ENCODE results near the gene MCF2L2.
"Not testable (repeated sequence)": the region's sequence is repeated elsewhere in the genome, so short reads cannot be mapped to it uniquely, and the experiment has no call there.

MCF2L2 gene

DNA sequence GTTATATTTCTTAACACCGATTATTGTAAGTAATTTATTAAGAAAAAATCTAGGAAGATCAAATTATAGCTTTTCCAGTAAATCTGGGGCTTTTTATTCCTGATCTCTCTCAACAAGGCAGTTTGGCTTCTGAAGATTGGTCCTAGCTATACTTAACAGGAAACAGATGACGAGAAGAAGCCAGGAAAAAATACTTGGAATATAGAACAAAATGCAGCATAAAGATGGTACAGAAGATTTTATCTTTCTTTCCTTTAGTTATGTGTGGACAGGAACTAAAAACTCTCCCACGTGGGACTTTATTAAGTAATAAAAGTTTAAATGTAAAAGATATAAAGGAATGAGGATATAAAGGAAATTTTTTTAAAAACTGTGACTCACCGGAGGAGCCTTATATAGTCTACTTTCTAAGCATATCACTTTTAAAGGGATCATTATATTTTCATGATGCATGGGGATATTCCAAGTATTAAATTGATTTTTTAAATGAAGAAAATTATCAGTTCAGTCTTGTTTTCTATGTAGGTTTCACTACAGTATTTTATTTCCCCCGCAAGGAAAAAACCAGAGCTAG lies 167.2 kb downstream of the MCF2L2 start:
- no peak for DNase-seq

DNA sequence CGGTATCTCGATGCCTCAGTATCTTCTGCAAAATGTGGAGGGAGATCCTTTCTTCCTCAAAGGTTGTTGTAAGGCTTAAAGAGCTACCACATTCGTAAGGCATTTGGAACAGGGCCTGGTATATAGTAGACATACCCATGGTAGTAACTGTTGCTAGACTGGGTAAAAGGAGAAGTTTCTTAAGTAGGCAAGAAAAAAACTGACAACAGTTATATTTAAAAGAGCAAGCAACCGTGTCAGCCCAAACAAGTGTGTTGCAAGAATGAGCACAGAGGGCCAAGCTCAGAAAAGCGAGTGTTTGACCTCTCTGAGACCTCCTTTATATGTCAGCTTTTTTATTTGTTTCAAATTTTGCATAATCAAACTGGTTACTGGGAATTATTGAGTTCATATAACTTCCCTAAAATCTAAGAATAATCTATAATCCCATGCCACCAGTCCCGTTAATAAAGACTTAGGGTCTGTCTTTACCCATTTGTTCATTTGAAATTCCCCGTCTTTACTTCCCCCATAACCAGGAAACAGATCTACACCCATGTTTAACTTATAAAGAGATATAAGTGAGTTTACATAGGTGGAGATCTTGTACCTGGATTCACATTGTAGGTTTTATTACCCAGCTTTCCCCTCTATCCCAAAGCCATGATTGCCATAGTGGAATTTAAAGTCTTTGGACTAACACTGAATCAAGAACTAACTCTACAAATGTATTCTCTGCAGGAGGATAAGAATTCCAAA lies 168.1 kb downstream of the MCF2L2 start:
- DNase-seq = no peak

DNA sequence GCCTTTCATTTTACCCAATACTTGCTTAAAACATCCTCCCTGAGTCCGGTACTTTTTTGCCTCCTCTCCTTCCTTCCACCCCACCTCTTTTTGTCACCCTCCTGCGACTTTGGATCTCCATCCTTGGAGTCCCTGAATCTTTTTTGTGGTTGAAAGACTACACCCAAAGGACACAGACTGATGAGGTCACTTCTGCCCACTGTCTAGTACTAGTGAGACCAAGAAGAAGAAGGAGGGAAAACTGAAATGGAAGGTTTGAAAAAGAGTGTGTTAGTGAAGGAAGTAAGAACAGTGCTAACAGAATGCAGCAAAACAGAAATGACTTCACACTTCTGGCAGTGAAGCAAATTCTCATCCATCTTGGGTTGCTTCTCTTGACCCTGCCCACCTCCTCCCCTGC lies 168.8 kb downstream of the MCF2L2 start:
- DNase-seq = no peak

DNA sequence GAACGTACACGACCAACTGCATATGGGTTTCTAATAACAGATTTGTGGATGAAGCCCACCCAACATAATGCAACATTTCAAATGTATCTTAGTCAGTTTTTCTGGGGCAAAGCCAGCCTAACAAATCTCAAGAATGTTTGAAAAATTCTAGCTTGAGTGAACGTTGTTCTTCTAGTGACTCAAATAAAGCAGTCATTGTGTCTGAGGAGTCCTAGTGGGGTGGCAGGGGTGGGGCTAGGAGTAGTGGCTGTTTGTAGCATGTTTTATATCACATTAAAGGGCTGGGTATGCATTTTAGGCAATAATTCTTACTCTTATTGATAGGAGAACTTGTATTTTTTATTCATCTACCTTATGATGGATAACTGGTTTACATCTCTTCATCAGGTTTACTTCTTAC lies 169.3 kb downstream of the MCF2L2 start:
- DNase-seq = no peak

DNA sequence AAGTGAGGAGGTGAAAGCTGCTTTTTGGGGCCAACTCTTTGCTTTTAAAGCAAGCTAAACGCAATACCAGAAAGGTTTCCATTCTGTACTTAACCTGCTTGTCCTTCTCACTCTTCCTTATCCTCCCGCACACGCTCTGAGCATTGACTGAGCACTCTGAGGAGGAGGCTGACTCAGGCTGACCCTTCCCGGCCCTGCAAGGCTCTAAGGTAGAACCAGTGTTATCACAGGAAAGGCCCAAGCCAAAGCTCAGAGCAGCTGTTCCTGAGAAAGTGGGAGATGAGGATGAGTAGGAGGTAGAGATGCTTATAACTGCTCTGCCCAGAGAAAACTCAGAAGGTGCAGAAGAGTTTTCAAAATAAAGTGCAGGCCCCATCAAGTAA lies 173.1 kb downstream of the MCF2L2 start:
- no peak for DNase-seq

DNA sequence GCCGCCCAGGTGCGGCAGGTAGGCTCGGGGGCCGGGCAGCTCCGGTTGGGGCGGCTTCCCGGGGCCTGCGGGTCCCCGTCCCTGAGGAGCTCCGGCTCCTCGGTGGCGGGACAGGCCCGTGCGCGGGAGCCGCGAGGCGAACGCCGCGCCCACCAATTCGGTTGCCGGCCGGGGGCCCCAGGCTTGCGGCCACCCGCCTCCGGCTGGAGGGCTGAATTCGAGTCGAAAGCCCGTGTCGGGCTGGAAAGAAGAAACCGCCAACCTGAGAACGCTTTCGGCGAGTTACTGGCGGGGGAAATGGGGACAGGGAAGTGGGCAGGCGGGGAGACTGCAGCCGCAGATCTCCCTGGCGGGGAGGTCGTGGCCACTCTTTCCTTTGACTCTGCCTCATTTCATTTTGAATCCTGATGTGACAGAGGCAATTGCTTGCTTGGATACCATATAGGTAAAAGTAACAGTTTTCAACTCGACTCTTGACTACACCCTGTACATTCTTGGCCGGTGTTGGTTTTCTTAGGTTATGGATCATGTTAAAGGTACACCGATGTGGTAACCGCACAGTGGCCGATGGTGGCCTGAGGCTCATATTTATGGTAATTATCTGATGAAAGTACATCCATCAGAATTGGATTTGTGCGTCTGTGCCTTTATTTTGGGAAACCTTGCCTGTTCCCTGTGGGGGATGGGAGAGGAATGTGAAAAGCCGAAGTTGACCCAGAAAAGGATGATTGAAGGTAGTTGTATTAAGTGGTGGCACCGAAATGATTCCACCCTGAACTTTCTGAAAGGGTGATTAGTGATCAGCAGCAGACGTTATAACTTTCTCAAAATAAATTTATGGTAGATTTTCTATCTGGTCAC lies 173.7 kb downstream of the MCF2L2 start:
- no peak for DNase-seq

DNA sequence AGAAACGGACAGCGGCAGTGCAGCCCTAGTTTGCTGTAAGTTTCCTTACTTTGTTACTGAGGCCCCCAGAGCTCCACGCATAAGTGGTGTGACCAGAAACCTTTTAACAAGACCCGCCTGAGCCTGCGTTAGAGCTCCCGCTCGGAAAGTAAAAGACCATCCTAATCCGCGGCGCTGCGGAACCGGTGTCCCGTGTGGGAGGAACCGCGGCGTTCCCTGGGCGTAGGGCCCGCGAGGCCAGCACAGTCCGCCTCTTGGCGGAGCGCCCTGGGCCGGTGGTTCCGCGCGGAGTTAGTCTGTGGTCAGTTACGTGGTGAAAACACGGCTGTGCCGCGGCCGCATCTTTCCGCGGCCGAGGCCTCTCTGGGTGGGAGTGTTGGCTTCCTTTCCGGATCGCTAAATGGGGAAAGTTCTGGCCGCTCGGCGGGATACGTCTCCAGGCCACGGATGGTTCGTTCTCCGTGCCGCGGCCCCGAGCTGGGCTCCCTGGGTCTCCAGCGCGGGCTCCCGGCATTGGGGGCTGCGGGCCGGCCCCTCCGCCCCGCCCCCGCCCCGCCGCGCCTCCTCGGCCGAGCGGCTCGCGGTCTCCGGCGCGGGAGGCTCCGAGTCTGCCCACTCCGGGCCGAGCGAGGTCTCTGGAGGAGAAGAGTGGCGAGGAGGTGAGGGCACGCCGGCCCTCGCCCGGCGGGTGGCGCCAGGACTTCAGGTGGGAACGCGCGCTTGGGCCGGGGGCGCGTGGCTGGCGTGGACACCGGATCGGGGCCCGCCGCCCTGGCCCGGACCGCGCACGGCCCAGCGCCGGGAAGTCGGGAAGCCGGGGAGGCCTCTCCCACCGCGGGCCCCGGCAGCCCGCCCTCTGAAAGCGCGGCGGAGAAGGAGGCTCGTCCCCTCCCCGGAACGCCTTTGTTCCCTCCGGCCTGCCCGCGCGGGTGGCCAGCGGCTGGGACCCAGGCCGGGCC lies 174.6 kb downstream of the MCF2L2 start:
- DNase-seq = no peak

DNA sequence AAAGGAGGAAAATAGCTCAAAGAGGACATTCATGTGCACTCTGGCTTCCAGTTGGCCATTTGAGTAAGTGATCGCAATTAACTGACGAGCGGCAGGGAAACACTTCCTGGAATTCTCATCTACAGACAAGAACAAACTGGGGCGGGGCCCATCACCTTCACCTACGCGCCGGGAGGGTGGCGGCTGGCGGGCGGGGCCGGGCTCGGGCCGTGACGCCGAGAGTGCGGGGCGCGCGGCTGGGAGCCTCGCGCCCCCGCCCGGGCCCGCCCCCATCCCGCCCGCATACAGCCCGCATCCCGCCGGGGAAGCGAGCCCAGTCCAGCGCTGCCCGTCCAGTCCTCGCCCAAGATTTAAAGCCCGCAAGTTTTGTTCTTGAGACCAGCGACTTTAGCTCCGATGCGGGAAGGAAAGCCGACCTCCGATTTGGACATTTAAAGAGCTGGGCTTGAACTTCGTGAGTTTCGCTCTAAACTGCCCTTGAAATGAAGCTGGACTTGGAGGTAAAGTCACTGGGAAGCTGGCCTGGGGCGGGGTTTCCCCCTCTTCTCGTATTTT lies 175.4 kb downstream of the MCF2L2 start, which contains the start of gene B3GNT5:
Gene B3GNT5 (plus strand): TSS at position 281 of the 555 bp plus-strand sequence. CDS start 16,546 bp downstream, outside the sequence.
- DNase-seq = no peak

DNA sequence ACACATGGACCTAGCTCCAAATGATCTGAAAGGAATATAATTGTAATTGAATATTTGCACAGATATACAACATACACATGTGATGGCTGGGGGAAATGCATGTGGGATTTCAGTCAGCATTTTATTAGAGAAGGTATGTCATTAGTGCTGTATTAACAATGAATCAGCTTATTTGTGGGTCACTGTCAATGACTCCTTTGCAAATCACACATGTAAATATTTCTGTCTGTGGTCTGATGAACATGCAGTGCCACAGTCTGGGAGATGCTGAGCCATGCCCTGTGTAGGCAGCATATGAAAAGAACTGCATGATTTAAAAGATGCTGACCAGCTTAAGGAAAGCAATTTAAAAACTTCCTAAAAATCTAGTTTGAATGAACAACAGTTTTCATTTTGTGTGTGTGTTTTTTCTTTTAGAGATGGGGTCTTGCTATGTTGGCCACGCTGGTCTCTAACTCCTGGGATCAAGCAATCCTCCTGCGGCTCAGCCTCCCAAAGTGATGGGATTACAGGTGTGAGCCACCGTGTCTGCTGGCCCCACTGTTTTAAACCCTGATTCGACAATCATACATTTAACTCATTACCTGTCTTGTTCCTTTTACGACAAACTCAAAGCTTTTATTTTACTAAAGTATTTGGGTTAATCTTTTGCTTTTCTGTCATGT lies 176.2 kb downstream of the MCF2L2 start:
- no peak for DNase-seq

DNA sequence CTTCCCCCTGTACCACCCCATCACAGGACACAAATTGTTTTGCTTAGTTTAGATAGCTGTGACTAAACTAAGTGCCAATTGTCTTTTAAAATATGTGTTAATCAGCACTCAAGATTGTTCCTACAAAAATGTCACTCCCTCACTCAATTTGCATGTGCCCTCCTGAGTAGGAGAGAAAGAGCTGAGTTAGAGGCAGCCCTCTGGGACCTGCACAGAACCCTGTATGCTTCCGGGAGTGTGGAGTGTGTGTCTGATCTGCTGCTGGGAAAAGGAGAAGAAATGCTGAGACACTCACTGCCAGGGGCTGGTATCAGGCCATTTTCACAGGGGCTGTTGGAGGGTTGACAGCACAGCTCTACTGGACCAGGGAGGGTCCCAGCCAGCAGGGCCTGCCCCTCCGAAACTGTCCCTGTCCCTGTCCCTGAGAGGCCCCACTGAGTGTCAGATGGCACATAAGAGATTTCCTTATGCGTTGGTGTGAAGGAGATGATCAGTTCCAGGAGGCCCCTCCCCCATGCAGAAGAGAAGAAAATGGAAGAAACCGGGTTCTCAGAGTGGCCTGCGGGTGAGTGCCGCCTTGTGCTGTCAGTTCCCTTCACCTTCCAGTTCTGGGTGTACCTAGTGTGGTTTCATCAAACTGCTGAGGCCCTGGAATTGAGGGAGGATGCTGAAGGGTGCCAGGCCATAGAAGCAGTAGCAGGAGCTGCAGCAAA lies 179.3 kb downstream of the MCF2L2 start:
- DNase-seq = no peak

DNA sequence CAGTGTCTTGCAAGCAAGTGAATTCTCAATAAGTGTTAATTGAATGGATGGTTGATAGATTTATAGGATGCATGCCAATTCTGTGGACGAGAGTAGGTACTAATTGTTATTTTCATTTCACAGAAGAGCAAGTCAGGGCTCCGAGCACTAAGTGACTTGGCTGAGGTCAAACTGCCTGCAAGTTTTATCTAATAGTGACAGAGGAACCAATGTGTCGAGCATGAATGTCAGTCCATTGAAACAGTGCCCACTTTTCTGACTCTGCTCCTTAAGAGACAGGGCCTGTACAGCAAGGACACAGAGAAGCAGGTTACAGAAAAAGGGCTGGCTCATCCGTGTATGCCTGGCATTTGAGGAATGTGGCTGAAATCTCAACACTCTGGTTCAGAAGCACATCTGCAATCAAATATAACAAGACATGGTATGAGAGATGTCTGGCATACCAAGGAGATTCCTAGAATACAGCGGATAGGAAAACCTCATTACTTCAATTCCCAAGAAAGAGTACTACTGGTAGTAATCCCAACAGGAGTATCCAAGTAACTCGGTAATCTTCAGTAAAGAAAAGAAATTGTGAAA lies 181.3 kb downstream of the MCF2L2 start:
- DNase-seq = no peak

DNA sequence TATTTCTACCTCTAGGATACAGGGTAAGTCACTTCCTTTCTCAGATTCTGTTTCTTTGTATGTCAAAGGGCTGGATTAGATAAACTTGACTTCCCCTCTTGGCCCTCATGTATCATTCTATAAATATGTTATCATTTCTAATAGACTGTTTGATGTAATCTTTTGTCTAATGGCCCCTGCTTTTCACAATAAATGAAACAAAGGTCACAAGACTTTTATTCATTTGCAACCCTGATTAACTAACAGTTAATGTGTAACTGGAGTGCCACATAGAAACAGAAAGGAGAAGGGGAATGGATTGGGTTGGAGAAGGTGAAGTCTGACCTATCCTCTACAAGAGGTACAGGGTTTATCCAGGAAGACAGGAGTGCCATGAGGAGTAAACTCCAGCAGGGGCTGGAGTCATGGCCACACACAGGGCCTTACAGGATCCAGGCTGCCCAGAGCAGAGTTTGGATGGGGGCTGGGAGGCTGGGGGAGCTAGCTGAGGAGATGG lies 183.4 kb downstream of the MCF2L2 start:
- DNase-seq = no peak

DNA sequence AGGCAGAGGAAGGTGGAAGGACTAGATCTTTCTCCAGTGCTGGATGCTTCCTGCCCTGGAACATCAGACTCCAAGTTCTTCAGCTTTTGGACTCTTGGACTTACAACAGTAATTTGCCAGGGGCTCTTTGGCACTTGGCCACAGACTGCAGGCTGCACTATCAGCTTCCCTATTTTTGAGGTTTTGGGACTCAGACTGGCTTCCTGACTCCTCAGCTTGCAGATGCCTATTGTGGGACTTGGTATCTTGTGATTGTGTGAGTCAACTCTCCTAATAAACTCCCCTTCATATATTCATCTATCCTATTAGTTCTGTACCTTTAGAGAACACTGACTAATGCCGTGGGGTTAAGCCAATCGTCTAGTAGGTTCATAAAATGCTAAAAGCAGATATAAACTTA lies 184.2 kb downstream of the MCF2L2 start:
- DNase-seq = no peak

DNA sequence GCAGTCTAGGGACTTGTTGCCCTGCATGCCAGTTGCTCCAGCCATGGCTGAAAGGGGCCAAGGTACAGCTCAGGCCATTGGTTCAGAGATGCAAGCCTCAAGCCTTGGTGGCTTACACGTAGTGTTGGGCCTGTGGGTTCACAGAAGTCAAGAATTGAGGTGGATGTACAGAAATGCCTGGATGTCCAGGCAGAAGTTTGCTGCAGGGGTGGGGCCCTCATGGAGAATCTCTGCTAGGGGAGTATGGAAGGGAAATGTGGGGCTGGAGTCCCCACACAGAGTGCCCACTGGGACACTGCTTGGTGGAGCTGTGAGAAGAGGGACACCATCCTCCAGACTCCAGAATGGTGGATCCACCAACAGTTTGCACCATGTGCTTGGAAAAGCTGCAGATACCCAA lies 186.0 kb downstream of the MCF2L2 start:
- DNase-seq = no peak

DNA sequence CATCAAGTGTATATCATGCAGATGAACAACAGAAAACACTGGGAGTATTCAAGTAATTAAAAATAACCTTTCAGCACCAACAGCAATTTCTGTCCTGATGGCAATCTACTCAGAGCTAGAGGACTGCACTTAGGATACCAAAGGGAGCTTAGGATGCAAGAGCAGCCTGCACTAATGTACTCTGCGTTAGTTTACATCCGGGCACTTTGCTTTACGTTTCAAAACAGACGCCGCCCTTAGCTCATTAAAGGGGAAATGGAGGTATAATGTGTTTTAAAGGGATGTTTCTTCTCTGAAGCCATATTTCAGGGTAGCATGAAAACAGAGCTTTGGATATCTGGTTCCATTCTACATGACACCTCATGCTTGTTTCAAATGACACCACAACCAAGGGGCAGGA lies 189.4 kb downstream of the MCF2L2 start:
- no peak for DNase-seq

DNA sequence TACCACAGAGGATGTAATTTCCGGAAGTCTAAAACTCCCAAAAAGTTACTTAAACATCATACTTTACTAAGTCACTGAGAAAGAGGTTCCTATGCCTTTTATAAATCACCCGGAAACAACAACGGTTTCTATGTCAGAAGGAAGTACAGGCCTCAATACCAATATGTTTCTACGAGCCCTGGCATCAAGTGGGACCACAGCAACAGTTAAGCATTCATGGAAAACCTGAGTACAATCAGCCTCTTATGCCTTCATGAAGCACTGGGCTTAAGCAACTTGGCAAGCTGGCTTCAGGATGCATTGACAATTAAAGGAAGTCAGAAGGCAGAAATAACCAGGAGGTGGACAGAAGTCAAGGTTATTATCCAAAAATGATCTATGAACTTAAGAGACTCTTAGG lies 194.5 kb downstream of the MCF2L2 start:
- DNase-seq = no peak

DNA sequence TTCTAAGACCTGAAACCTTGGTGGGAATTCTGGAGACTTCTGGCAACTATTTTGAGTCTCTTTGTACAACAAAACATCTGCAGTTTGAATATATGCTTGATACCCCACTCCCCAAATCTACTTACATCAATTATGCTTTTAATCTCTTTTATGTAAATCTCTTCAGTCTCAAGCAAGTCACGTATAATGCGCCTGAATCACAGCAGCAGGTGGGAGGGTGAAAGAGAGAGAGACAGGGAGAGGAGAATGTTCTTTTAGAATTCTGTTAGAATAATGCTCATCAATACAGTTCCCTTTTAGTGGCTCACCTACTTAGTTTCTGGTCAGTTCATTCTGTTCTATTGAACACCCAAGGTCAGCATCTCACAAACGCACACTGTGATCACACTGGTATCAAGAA lies 197.6 kb downstream of the MCF2L2 start:
- DNase-seq = no peak

DNA sequence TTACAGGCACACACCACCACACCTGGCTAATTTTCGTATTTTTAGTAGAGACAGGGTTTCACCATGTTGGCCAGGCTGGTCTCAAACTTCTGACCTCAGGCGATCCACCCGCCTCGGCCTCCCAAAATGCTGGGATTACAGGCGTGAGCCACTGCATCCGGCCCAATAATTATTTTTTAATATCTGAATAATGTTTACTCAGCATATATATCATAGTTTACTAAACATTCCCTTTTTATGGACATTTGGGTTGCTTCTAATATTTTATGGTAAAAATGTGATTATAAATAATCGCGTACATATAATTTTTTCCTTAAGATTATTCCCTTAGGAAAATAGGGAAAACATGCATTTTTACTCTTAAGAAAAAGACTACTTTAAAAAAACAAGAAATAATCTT lies 198.2 kb downstream of the MCF2L2 start:
- not testable (repeated sequence) for DNase-seq

DNA sequence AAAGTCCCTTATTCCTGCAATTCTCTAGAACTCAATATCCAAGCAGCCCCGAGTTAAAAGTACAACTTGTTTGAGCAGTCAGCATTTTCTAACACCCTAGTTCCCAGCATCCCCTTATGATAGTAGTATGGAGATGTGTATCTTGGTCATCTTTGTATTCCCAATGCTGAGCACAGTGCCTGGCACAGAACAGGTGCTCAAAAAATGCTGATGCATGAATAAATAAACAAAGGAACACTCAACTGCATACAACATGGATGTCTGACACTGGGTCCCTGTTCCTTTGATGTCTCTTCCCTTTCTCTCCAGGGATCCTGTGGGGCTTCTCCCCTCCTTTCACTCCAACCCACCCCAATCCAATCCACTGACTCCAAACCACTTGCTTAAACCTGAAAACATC lies 199.2 kb downstream of the MCF2L2 start:
- DNase-seq = no peak

DNA sequence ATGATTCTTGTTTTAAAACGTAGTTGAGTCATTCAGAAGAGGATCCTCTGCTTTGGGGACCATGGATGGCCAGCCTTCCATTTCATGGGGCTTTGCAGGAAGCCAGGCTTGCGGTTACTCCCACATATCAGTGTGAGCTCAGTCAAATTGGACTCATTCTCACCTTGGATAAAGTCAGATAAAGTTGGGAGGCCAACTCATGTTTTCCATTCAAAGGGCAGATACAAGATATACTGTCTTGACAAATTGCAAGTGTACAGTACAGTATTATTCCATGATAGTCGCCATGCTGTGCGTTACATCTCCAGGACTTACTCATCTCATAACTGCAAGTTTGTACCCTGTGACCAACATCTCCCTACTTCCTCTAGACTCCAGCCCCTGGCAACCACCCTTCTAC lies 200.8 kb downstream of the MCF2L2 start:
- DNase-seq = no peak
